Measurements from ENCODE around the gene SUFU.

Gene SUFU

GRCh38 chr10:102617041-102617440 lies 113.3 kb downstream of the SUFU start:
- Histone ChIP-seq H3K79me1 (replicated peaks; ENCODE audit: low read length, poor library complexity, severe bottlenecking) (peaks cover 8% of the 10 kb centered on the region), H3K4ac (ENCODE audit: low read depth in 1 of 2, low read length in 2 of 2) (no peak overlapping the region), H4K91ac (ENCODE audit: low read length) (peak overlapping the region; percentile 43), H4K8ac (ENCODE audit: low read length) (no peak overlapping the region), H3K18ac (ENCODE audit: low read depth in 1 of 2, low read length in 2 of 2) (peak overlapping the region in 1 of 2 experiments; percentile 50), H2BK12ac (ENCODE audit: low read length in 2 of 2) (no peak overlapping the region), H2BK120ac (ENCODE audit: low read depth, low read length) (no peak overlapping the region), H3K4me1 (ENCODE audit: control insufficient read depth, insufficient read depth, low read depth, low read length) (peaks cover 30% of the 10 kb centered on the region), H2BK5ac (ENCODE audit: low read depth, low read length, poor library complexity, severe bottlenecking) (no peak overlapping the region), H3K27me3 (ENCODE audit: control insufficient read depth in 1 of 2, insufficient read depth in 1 of 2, low read length in 2 of 2) (no peaks in the 10 kb centered on the region), H3K36me3 (ENCODE audit: control insufficient read depth in 1 of 2, insufficient read depth in 2 of 2, low read depth in 1 of 2, low read length in 2 of 2) (peaks cover 49 to 84% of the 10 kb centered on the region in 2 experiments), H3K9me3 (ENCODE audit: control insufficient read depth, low read length) (no peaks in the 10 kb centered on the region), H2AK5ac (ENCODE audit: low read length, severe bottlenecking) (no peak overlapping the region), H3K23ac (ENCODE audit: low read length in 2 of 2) (no peak overlapping the region), H3K27ac (ENCODE audit: low read length, poor library complexity, severe bottlenecking) (no peak overlapping the region), H2AFZ (ENCODE audit: low read depth, low read length) (no peak overlapping the region), H3K4me3 (ENCODE audit: insufficient read depth in 1 of 2, low read depth in 1 of 2, low read length in 2 of 2) (no peak overlapping the region), H3K14ac (ENCODE audit: low read length in 2 of 2) (peak overlapping the region in 1 of 2 experiments; percentile 36), H3K4me2 (ENCODE audit: low read length, poor library complexity, severe bottlenecking) (no peak overlapping the region), H3K9ac (ENCODE audit: low read length) (no peak overlapping the region), H2BK15ac (ENCODE audit: low read depth, poor library complexity, severe bottlenecking) (no peak overlapping the region)
- no peak for DNase-seq
- 94% methylated on average over 9 of the region's 9 CpGs for WGBS

- Histone ChIP-seq H3K9me3 (ENCODE audit: control insufficient read depth, low read length) (no peaks in the 10 kb centered on the region), H3K27me3 (ENCODE audit: control insufficient read depth in 1 of 2, insufficient read depth in 1 of 2, low read length in 2 of 2) (no peaks in the 10 kb centered on the region), H3K79me1 (replicated peaks; ENCODE audit: low read length, poor library complexity, severe bottlenecking) (peaks cover 8% of the 10 kb centered on the region), H2BK120ac (ENCODE audit: low read depth, low read length) (no peak overlapping the region), H3K14ac (ENCODE audit: low read length in 2 of 2) (no peak overlapping the region), H2BK5ac (ENCODE audit: low read depth, low read length, poor library complexity, severe bottlenecking) (no peak overlapping the region), H3K18ac (ENCODE audit: low read depth in 1 of 2, low read length in 2 of 2) (no peak overlapping the region), H4K8ac (ENCODE audit: low read length) (no peak overlapping the region), H3K4ac (ENCODE audit: low read depth in 1 of 2, low read length in 2 of 2) (no peak overlapping the region), H2BK15ac (ENCODE audit: low read depth, poor library complexity, severe bottlenecking) (no peak overlapping the region), H2AK5ac (ENCODE audit: low read length, severe bottlenecking) (no peak overlapping the region), H2AFZ (ENCODE audit: low read depth, low read length) (no peak overlapping the region), H3K23ac (ENCODE audit: low read length in 2 of 2) (no peak overlapping the region), H3K4me2 (ENCODE audit: low read length, poor library complexity, severe bottlenecking) (no peak overlapping the region), H3K4me3 (ENCODE audit: insufficient read depth in 1 of 2, low read depth in 1 of 2, low read length in 2 of 2) (no peak overlapping the region), H2BK12ac (ENCODE audit: low read length in 2 of 2) (peak overlapping the region in 1 of 2 experiments; percentile 43), H4K91ac (ENCODE audit: low read length) (no peak overlapping the region), H3K27ac (ENCODE audit: low read length, poor library complexity, severe bottlenecking) (no peak overlapping the region), H3K4me1 (ENCODE audit: control insufficient read depth, insufficient read depth, low read depth, low read length) (peaks cover 30% of the 10 kb centered on the region), H3K36me3 (ENCODE audit: control insufficient read depth in 1 of 2, insufficient read depth in 2 of 2, low read depth in 1 of 2, low read length in 2 of 2) (peaks cover 49 to 81% of the 10 kb centered on the region in 2 experiments), H3K9ac (ENCODE audit: low read length) (no peak overlapping the region)
- 93% methylated on average over 6 of the region's 8 CpGs for WGBS
- DNase-seq: no peak
These were observed 114.0 kb downstream of the SUFU start for GRCh38 chr10:102617816-102618215.

- no peak overlapping the region for H3K4me3 ChIP-seq (ENCODE audit: insufficient read depth in 1 of 2, low read depth in 1 of 2, low read length in 2 of 2)
- no peaks in the 10 kb centered on the region for H3K9me3 ChIP-seq (ENCODE audit: control insufficient read depth, low read length)
- no peak overlapping the region for H4K8ac ChIP-seq (ENCODE audit: low read length)
- peak overlapping the region; percentile 38 for H3K9ac ChIP-seq (ENCODE audit: low read length)
- peak overlapping the region; percentile 25 to 38 for H3K4ac ChIP-seq (ENCODE audit: low read depth in 1 of 2, low read length in 2 of 2)
- no peak overlapping the region for H2AFZ ChIP-seq (ENCODE audit: low read depth, low read length)
- peak overlapping the region in 1 of 2 experiments; percentile 61 for H3K18ac ChIP-seq (ENCODE audit: low read depth in 1 of 2, low read length in 2 of 2)
- peaks cover 30% of the 10 kb centered on the region for H3K4me1 ChIP-seq (ENCODE audit: control insufficient read depth, insufficient read depth, low read depth, low read length)
- no peak overlapping the region for H3K27ac ChIP-seq (ENCODE audit: low read length, poor library complexity, severe bottlenecking)
- H3K27me3 ChIP-seq (ENCODE audit: control insufficient read depth in 1 of 2, insufficient read depth in 1 of 2, low read length in 2 of 2): no peaks in the 10 kb centered on the region
- H2BK15ac ChIP-seq (ENCODE audit: low read depth, poor library complexity, severe bottlenecking): peak overlapping the region; percentile 32
- 95% methylated on average over 11 of the region's 14 CpGs for WGBS
- H3K36me3 ChIP-seq (ENCODE audit: control insufficient read depth in 1 of 2, insufficient read depth in 2 of 2, low read depth in 1 of 2, low read length in 2 of 2): peaks cover 45 to 72% of the 10 kb centered on the region in 2 experiments
- H2AK5ac ChIP-seq (ENCODE audit: low read length, severe bottlenecking): peak overlapping the region; percentile 29
- no peak overlapping the region for H2BK5ac ChIP-seq (ENCODE audit: low read depth, low read length, poor library complexity, severe bottlenecking)
- no peak overlapping the region for H3K23ac ChIP-seq (ENCODE audit: low read length in 2 of 2)
- no peak overlapping the region for H3K4me2 ChIP-seq (ENCODE audit: low read length, poor library complexity, severe bottlenecking)
- no peak overlapping the region for H3K14ac ChIP-seq (ENCODE audit: low read length in 2 of 2)
- H4K91ac ChIP-seq (ENCODE audit: low read length): peak overlapping the region; percentile 37
- no peak overlapping the region for H2BK120ac ChIP-seq (ENCODE audit: low read depth, low read length)
- peaks cover 6% of the 10 kb centered on the region for H3K79me1 ChIP-seq (replicated peaks; ENCODE audit: low read length, poor library complexity, severe bottlenecking)
- H2BK12ac ChIP-seq (ENCODE audit: low read length in 2 of 2): peak overlapping the region; percentile 31 to 33
- no peak for DNase-seq
These were observed 115.7 kb downstream of the SUFU start for GRCh38 chr10:102619281-102619981.

GRCh38 chr10:102620138-102620590 lies 116.4 kb downstream of the SUFU start:
- H2AK5ac ChIP-seq (ENCODE audit: low read length, severe bottlenecking): no peak overlapping the region
- no peaks in the 10 kb centered on the region for H3K27me3 ChIP-seq (ENCODE audit: control insufficient read depth in 1 of 2, insufficient read depth in 1 of 2, low read length in 2 of 2)
- H3K27ac ChIP-seq (ENCODE audit: low read length, poor library complexity, severe bottlenecking): no peak overlapping the region
- peaks cover 44 to 67% of the 10 kb centered on the region in 2 experiments for H3K36me3 ChIP-seq (ENCODE audit: control insufficient read depth in 1 of 2, insufficient read depth in 2 of 2, low read depth in 1 of 2, low read length in 2 of 2)
- 52% methylated on average over 5 of the region's 5 CpGs for WGBS
- peaks cover 3% of the 10 kb centered on the region for H3K79me1 ChIP-seq (replicated peaks; ENCODE audit: low read length, poor library complexity, severe bottlenecking)
- no peak overlapping the region for H4K91ac ChIP-seq (ENCODE audit: low read length)
- no peak overlapping the region for H2BK5ac ChIP-seq (ENCODE audit: low read depth, low read length, poor library complexity, severe bottlenecking)
- H2BK15ac ChIP-seq (ENCODE audit: low read depth, poor library complexity, severe bottlenecking): no peak overlapping the region
- no peak overlapping the region for H3K4me2 ChIP-seq (ENCODE audit: low read length, poor library complexity, severe bottlenecking)
- H4K8ac ChIP-seq (ENCODE audit: low read length): no peak overlapping the region
- no peak for DNase-seq
- H3K9ac ChIP-seq (ENCODE audit: low read length): peak overlapping the region; percentile 38
- peaks cover 29% of the 10 kb centered on the region for H3K4me1 ChIP-seq (ENCODE audit: control insufficient read depth, insufficient read depth, low read depth, low read length)
- H3K9me3 ChIP-seq (ENCODE audit: control insufficient read depth, low read length): no peaks in the 10 kb centered on the region
- H2BK120ac ChIP-seq (ENCODE audit: low read depth, low read length): no peak overlapping the region
- H3K14ac ChIP-seq (ENCODE audit: low read length in 2 of 2): peak overlapping the region in 1 of 2 experiments; percentile 66
- H3K4ac ChIP-seq (ENCODE audit: low read depth in 1 of 2, low read length in 2 of 2): peak overlapping the region in 1 of 2 experiments; percentile 10
- H2BK12ac ChIP-seq (ENCODE audit: low read length in 2 of 2): peak overlapping the region; percentile 1 to 76
- H3K4me3 ChIP-seq (ENCODE audit: insufficient read depth in 1 of 2, low read depth in 1 of 2, low read length in 2 of 2): no peak overlapping the region
- H2AFZ ChIP-seq (ENCODE audit: low read depth, low read length): no peak overlapping the region
- H3K18ac ChIP-seq (ENCODE audit: low read depth in 1 of 2, low read length in 2 of 2): peak overlapping the region; percentile 48 to 69
- H3K23ac ChIP-seq (ENCODE audit: low read length in 2 of 2): peak overlapping the region in 1 of 2 experiments; percentile 83

All from mesenchymal stem cell (in vitro differentiated cells and primary cell).